Parathyroid adenoma (tissue), 2 donors: Measurements from ENCODE around the gene C16orf86.

Source experiments
- H2AFZ ChIP-seq: fragments of 300-600 bp; sonication (generic); one replicate; pipeline ENCODE4 v1.7.0; 2017; ENCODE audit warnings: antibody characterized with exemption, mild to moderate bottlenecking
- H3K27ac ChIP-seq: fragments of 300-600 bp; sonication (generic); one replicate; pipeline ENCODE4 v1.7.0; 2017
- H3K27me3 ChIP-seq: fragments of 300-600 bp; sonication (generic); one replicate; pipeline ENCODE4 v1.7.0; 2017; ENCODE audit warnings: low read length; ENCODE audit not compliant: control insufficient read depth, insufficient read depth
- H3K36me3 ChIP-seq: fragments of 300-600 bp; sonication (generic); one replicate; pipeline ENCODE4 v1.7.0; 2017; ENCODE audit warnings: low read length; ENCODE audit not compliant: control insufficient read depth, insufficient read depth
- H3K4me1 ChIP-seq: fragments of 300-600 bp; sonication (generic); one replicate; pipeline ENCODE4 v1.7.0; 2017; ENCODE audit warnings: control low read depth
- H3K4me2 ChIP-seq: fragments of 300-600 bp; sonication (generic); one replicate; pipeline ENCODE4 v1.7.0; 2017; ENCODE audit warnings: low read length
- H3K4me3 ChIP-seq: fragments of 300-600 bp; sonication (generic); one replicate; pipeline ENCODE4 v1.7.0; 2017; ENCODE audit warnings: low read depth, low read length
- H3K79me2 ChIP-seq: fragments of 300-600 bp; sonication (generic); one replicate; pipeline ENCODE4 v1.7.0; 2017; ENCODE audit warnings: control low read depth
- H3K9ac ChIP-seq: fragments of 300-600 bp; sonication (generic); one replicate; pipeline ENCODE4 v1.7.0; 2017; ENCODE audit warnings: mild to moderate bottlenecking
- H3K9me3 ChIP-seq: fragments of 300-600 bp; sonication (generic); one replicate; pipeline ENCODE4 v1.7.0; 2017; ENCODE audit warnings: low read length; ENCODE audit not compliant: control insufficient read depth
- CTCF ChIP-seq: fragments of 300-600 bp; sonication (generic); IDR thresholded peaks from one replicate; pipeline ENCODE4 v1.7.0; 2017; ENCODE audit warnings: antibody characterized with exemption, mild to moderate bottlenecking
- donor health status: primary hyperparathyroidism.

C16orf86 gene

DNA sequence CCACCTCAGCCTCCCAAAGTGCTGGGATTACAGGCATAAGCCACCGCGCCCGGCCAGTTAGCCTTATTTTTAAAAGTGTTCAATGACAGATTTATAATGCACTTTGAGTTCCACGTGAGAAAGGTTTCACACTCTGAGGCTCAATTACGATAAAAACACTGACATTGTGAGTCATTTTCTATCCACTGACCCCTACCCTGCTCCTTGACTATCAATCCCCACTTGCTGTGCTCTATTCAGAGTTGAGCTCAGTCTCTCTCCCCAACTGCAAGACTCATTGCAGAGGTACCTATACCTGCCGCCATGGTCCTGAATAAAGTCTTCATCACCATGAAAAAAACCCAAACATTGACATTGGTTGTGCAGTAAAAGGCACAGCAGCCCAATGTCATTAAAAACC lies 44.0 kb downstream of the C16orf86 start:
- no peaks in the 10 kb centered on the region for H3K27me3 ChIP-seq
- no peak overlapping the region for H3K4me2 ChIP-seq
- H3K4me3 ChIP-seq: no peak overlapping the region
- no peak overlapping the region for H2AFZ ChIP-seq
- H3K9ac ChIP-seq: no peak overlapping the region
- H3K36me3 ChIP-seq: no peaks in the 10 kb centered on the region
- no peaks in the 10 kb centered on the region for H3K9me3 ChIP-seq
- no peaks in the 10 kb centered on the region for H3K4me1 ChIP-seq
- peaks cover 42% of the 10 kb centered on the region for H3K79me2 ChIP-seq
- TF ChIP-seq CTCF: no peak
- no peak overlapping the region for H3K27ac ChIP-seq

DNA sequence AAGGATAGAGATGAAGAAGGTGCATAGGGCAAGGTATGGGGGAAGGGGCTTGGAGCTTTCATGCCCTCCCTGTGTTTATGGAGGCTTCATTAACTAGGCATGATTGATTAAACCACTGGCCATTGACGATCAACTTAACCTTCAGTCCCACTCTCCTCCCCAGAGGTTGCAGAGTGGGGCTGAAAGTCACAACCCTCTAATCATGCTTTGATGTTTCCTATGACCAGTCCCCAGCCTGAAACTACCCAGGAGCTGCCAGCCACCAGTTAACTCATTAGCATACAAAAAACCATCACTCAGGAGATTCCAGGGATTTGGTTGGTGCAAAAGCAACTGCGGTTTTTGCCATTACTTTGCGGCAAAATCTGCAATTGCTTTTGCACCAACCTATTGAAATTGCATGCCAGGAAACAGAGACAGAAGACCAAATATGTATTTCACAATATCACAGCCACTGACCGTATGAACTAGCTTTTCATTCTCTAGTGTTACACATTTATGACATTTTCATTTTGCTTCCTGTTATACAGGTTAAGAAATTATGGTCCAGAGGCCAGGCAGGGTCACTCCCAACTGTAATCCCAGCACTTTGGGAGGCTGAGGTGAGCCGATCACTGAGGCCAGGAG lies 47.1 kb downstream of the C16orf86 start:
- H3K36me3 ChIP-seq: no peaks in the 10 kb centered on the region
- H3K9ac ChIP-seq: no peak overlapping the region
- peaks cover 62% of the 10 kb centered on the region for H3K79me2 ChIP-seq
- no peak overlapping the region for H2AFZ ChIP-seq
- no peak overlapping the region for H3K4me3 ChIP-seq
- H3K27me3 ChIP-seq: no peaks in the 10 kb centered on the region
- H3K9me3 ChIP-seq: no peaks in the 10 kb centered on the region
- TF ChIP-seq CTCF: no peak
- no peak overlapping the region for H3K4me2 ChIP-seq
- H3K27ac ChIP-seq: no peak overlapping the region
- H3K4me1 ChIP-seq: peaks cover 11% of the 10 kb centered on the region

GRCh38 chr16:67714522-67714921 lies 47.9 kb downstream of the C16orf86 start:
- H3K9me3 ChIP-seq: no peaks in the 10 kb centered on the region
- peaks cover 12% of the 10 kb centered on the region for H3K4me1 ChIP-seq
- no peaks in the 10 kb centered on the region for H3K36me3 ChIP-seq
- no peak overlapping the region for H3K9ac ChIP-seq
- no peaks in the 10 kb centered on the region for H3K27me3 ChIP-seq
- H3K4me3 ChIP-seq: no peak overlapping the region
- no peak for TF ChIP-seq CTCF
- H3K4me2 ChIP-seq: no peak overlapping the region
- no peak overlapping the region for H3K27ac ChIP-seq
- peaks cover 62% of the 10 kb centered on the region for H3K79me2 ChIP-seq
- H2AFZ ChIP-seq: no peak overlapping the region

DNA sequence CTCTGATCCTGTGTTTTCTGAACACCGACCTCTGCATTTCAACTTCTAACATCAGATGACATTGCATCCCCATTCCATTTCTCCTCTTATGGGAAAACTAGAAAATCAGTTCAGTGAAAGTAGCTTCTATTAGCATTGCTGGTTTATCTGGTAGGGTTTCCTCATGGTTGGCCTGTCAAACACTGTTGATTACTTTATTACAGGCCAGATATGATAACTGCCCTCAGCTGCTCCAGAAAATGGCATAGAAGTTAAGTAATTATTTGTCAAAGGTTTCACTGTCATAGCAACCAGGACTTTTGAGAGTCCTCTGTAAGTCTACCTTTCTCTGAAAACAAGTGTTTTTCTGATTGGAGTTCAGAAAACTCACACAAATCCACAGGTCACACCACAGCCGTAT lies 49.5 kb downstream of the C16orf86 start:
- H3K36me3 ChIP-seq: no peaks in the 10 kb centered on the region
- H3K9me3 ChIP-seq: no peaks in the 10 kb centered on the region
- H2AFZ ChIP-seq: no peak overlapping the region
- H3K9ac ChIP-seq: no peak overlapping the region
- no peaks in the 10 kb centered on the region for H3K27me3 ChIP-seq
- peaks cover 14% of the 10 kb centered on the region for H3K4me1 ChIP-seq
- no peak for TF ChIP-seq CTCF
- H3K4me2 ChIP-seq: no peak overlapping the region
- peaks cover 58% of the 10 kb centered on the region for H3K79me2 ChIP-seq
- no peak overlapping the region for H3K27ac ChIP-seq
- H3K4me3 ChIP-seq: no peak overlapping the region
